GM19035 (cell line): ENCODE results near the gene NCR2.

Source experiments
- ATAC-seq: cut with Tn5 transposase; IDR thresholded peaks from one replicate; pipeline ENCODE4 v1.9.1; 2021; ENCODE audit not compliant: unreplicated experiment

The NCR2 gene

GRCh38 chr6:41356825-41357224 is 21.4 kb downstream of the NCR2 start:
- no peak for ATAC-seq

DNA sequence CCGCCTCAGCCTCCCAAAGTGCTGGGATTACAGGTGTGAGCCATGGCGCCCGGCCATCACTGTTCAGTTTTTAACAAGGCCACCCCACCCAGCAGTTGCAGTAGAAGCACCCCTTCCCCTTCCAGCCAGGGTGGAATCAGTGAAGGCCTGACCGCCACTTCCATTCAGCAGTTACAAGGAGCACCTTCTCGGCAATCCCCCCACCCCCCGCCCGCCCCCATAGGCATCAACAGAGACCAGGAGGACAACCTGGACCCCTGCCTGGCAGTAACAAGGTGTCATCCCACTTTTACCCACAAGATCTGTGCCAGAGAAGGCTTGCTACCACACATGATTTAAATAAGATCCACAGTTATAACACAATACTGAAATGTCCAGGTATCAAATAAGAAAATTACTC is 23.1 kb downstream of the NCR2 start:
- ATAC-seq, result no peak

GRCh38 chr6:41359617-41360313 is 24.4 kb downstream of the NCR2 start:
- no peak for ATAC-seq

- no peak for ATAC-seq
Measured at GRCh38 chr6:41360314-41360685, 24.9 kb downstream of the NCR2 start.

GRCh38 chr6:41366150-41366549 is 30.7 kb downstream of the NCR2 start:
- no peak for ATAC-seq

DNA sequence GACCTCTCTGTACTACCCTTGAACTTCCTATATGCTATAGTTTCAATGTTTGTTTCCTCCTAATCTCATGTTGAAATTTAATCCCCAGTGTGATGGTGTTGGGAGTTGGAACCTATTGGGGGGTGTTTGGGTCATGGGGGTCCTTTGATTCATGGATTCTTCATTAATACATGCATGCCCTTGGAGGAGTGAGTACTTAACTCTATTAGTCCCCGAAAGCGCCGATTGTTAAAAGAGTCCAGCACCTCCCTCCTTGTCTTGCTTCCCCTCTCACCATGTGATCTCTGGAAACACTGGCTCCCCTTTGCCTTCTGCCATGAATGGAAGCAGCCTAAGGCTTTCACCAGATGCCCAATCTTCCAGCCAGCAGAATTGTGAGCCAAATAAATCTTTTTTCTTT is 31.7 kb downstream of the NCR2 start:
- ATAC-seq, result no peak

GRCh38 chr6:41367700-41368099 is 32.3 kb downstream of the NCR2 start:
- no peak for ATAC-seq

GRCh38 chr6:41370488-41371111 is 35.2 kb downstream of the NCR2 start:
- ATAC-seq, result no peak

DNA sequence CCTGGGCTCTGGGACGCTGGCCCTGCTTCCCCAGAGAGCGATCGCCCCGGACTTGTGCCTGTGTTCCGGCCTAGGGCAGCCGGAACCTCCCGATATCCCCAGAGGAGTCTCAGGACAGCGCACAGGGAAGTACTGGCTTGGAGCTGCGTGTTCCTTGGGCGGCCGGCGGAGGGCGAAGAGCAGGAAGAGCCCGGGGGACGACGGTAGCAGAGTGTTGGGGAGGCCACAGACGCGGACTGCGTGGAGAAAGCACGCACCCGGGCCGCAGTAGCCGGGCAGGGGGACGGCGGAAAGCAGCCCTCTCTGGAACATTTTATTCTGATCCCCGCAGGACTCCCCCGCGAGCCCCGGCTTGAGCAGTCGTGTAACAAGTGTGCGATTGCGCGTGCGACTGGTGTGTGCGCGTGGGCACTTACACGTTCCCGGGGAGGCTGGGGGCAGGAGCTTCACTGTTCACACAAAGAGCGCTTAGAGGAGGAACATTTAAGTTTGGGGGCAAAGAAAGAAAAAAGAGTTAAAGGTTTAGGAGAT is 36.1 kb downstream of the NCR2 start:
- ATAC-seq, result no peak

DNA sequence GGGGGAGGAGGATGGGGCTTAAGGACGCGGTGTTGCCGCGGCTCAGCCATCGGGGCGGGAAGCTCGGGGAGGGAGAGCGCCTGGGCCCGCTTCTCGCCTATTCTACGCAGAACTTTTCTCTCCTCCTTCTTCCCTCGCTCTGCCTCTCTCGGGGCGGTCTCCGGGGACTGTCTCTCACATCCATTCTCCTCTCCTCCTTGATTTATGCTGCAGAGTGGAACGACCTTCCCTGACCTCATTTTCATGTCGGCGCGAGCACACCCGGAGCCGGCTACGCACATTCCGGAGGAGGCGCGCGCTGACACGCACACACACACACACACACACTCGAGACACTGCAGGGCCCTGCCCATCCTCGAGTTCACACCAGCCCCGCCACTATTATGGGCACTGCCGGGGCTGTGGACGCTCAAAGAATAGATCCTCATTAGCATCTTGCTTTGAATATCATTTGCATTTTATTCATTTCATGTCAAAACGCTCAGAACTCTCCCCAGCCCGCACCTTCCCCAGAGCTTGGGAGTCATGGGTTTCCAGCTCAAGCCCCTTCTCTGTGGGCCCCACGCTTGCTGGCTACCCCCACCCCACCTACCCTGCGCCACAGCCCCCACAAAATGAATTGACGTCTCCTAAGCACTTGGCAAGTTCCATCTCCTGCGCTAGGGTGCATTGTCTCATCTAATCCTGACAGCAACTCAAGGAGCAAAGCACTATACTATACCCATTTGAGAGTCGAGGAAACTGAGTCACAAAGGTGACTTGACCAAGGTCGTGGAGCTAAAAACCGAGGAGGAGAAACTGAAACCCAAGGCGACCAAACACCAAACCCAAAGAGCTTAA is 36.8 kb downstream of the NCR2 start:
- ATAC-seq, result no peak

GRCh38 chr6:41372832-41373626 is 37.6 kb downstream of the NCR2 start:
- ATAC-seq, result no peak

- no peak for ATAC-seq
Measured at GRCh38 chr6:41373627-41373918, 38.2 kb downstream of the NCR2 start.

GRCh38 chr6:41373919-41374617 is 38.7 kb downstream of the NCR2 start:
- no peak for ATAC-seq

- ATAC-seq, result no peak
Measured at GRCh38 chr6:41374618-41375590, 39.5 kb downstream of the NCR2 start.

DNA sequence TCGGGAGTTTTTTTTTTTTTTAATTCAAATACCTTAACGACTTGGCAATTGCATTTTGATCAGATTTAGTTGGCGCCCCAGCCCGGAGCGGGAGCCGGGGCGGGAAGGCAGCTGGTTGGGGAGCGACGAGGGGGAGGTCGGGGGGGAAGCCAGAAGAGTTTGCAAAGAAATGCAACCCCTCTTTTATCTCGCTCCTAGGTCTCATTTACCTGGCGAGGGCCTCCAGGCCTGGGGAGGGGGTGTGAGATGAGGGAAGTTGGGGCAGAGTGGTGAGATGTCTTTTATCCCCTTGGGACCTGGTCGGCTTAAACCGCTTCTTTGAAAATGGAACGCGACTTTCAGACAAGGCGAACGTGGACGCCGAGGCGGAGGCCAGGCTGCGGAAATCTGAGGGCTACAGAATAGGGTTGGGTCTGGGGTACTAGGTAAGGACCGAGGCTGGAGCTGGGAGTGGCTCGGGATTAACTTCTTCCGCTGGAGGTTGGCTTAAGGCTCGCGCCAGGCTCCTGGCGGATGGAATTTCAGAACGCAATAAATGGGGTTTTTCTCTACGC is 40.3 kb downstream of the NCR2 start:
- ATAC-seq, result no peak

DNA sequence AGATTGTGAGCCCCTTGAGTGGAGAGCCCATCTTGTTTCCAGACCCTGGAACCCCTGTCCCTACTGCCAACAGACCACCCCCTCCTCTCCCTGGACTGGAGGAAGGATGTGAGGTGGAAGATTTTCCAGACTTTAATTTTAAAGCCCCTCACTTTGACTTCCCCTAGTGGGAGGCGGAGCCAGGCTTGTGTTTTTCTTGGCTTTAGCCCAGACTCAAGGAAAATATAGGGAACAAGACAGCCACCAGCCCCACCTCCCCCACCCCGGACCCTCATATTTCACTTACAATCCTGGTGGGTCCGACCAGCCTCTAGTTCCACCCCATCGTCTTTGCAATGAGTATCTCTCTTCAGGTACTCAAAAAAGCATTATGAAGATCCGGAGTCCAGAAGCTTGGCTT is 40.8 kb downstream of the NCR2 start:
- no peak for ATAC-seq

DNA sequence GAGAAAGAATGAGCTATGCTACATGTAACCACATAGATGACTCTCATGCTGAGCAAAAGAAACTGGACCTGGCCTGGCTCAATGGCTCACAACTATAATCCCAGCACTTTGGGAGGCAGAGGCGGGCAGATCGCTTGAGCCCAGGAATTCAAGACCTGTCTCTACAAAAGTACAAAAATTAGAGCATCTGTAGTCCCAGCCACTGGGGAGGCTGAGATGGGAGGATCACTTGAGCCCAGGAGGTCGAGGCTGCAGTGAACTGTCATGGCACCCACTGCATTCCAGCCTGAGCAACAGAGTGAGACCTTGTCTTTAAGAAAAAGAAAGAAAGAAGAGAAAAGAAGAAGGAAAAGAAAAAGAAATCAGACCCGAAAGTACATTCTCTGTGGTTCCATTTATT is 41.7 kb downstream of the NCR2 start:
- ATAC-seq, result no peak

GRCh38 chr6:41379306-41379705 is 43.9 kb downstream of the NCR2 start:
- ATAC-seq, result no peak

DNA sequence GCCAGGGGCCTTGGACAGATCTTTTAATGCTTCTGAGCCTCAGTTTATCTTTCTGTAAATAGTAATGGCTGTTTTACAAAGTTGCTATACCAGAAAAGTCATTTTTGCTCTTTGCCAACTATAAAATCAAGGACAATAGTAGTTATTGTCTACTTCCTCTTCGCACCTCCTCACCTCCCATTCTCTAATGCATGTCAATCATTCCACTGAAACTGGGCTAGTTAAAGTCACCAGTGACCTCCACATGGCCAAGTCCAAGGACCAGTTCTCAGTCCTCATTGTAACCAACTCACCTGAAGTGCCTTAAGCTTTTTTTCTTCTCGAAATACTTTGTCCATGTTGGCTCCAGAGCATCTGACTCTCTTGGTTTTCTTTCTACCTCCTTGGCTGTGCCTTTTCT is 51.2 kb downstream of the NCR2 start:
- ATAC-seq, result no peak
